GM18867 (cell line): ENCODE results near the gene TNRC6A.
"Not testable (repeated sequence)": the region's sequence is repeated elsewhere in the genome, so short reads cannot be mapped to it uniquely, and the experiment has no call there.

ENCODE experiments used
- ATAC-seq: cut with Tn5 transposase; IDR thresholded peaks from one replicate; pipeline ENCODE4 v1.9.1; 2021; ENCODE audit warnings: mild to moderate bottlenecking, moderate library complexity; ENCODE audit not compliant: unreplicated experiment

TNRC6A gene

DNA sequence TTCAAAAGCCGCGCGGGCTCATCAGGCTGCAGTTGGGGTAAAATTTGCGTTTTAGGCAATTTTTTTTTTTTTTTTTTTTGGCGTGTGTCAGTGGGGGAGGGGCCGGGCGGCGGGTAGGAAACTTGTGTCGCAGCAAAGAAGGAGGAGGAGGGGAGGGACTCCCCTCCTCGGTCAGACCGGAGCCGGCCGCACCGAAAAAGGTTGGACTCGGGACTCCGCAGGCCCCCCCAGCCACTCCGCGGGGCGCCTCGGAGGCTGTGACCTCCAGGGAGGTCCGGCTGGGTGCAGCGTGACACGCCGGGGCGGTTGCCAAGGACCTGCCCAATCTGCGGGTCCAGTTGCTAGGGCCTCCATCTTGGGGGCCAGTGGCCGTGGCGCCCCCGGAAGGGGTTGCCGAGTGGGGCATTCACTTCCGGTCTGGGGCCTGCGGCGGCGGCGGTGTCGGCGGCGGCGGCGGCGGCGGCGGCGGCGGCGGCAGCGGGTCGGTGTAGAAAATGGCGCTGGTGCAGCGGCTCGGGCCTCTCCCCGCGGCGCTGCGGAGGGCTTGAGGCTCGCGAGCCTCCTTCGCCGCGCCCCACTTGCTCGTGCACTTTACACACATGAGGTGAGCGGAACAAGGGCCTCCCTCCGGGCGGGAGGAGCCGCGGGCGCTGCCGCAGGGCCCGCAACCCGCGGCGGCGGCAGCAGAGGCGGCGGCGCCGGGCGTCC is at the start of gene TNRC6A:
TNRC6A (plus strand) TSS at position 409 of the 708 bp plus-strand sequence; CDS start at position 600, 191 bp downstream.
- peak; percentile 92 for ATAC-seq

DNA sequence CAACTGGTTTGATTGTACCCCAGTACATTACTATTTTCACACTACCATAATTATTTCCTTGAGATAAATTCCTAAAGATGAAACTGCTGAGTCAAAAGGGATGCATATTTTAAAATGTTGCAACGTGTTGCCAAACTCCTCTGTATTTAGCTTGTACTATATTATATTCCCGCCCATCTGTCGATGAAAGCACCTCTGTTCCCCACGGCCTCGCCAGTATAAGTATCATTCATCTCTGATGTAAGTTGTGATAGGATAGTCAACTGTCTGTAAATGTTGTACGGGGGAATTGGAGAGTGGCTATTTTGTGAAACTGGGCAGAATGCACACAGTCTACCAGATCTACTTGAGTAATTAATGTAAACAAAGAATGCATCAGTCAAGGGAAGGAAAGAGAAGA is 47.7 kb upstream of the TNRC6A start:
- no peak for ATAC-seq

DNA sequence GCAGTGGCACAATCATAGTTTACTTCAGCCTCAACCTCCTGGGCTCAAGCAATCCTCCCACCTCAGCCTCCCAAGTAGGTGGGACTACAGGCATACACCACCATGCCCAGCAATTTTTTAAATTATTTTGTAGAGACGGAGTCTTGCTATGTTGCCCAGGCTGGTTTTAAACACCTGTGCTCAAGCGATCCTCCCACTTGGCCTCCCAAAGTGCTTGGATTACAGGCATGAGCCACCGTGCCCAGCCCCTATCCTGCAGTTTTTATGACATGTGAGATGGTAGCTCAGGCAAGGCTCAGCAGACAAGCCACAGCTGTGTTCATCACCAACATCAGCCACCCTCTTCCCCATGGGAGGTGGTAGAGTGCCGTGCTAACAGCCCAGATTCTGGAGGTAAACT is 46.2 kb upstream of the TNRC6A start:
- ATAC-seq, result no peak

DNA sequence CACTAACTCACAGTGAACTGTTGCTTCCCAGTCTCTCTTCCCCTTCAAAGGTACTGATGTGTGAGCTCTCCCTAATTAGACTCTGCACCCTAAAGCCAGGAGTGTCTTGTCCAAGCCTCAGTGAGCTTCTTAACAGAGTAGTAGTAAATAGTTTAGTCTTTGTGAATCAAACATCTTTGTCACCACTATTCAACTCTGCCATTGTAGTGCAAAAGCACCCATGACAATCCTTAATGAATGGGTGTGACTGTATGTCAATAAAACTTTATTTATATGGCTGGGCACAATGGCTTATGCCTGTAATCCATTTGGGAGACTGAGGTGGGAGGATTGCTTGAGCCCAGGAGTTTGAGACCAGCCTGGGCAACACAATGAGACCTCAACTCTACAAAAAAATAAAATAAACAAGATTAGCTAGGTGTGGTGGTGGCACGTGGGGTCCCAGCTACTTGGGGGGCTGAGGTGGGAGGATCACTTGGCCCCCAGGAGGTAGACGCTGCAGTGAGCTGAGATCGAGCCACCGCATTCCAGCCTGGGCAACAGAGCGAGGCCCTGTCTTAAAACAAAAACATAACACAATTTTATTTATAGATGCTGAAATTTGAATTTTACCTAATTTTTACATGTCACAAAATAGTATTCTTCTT is 45.5 kb upstream of the TNRC6A start:
- ATAC-seq, result no peak

DNA sequence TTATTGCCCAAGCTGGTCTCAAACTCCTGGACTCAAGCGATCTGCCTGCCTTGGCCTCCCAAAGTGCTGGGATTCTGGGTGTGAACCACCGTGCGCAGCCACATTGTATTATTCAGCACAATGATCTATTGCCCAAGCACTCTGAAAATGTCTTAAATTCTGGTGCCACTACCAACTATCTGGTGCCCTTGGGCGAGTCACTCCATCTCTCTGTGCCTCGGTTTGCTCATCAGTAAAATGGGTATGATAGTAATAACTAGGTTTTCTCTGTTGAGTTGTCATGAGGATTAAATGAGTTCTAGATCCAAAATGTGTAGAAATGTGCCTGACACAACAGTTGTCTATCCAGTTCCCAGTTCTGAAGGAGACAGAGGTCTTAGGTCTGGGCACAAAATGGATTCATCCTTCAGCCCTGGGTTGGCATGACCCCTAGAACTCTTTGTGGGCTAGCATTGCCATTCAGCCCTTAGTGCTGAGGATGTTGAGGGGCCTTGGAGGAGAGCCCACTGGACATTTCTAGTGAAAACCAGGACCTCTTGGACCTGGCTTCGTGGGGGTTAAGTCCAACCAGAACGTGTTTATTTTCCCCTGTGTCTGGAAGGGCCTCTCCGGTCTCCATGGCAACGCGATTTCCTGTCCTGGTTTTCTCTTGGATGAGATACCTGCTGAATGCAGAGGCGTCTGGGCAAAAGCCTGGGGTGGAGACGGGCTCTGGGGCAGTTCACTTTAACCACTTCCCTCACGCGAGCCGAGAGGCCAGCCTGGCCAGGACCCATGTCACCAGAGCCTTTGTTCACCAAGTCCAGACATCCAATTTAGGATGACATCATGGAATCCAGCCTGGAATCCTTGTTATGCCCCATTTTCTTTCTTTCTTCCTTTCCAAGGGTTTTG is 43.7 kb upstream of the TNRC6A start:
- ATAC-seq, result no peak

DNA sequence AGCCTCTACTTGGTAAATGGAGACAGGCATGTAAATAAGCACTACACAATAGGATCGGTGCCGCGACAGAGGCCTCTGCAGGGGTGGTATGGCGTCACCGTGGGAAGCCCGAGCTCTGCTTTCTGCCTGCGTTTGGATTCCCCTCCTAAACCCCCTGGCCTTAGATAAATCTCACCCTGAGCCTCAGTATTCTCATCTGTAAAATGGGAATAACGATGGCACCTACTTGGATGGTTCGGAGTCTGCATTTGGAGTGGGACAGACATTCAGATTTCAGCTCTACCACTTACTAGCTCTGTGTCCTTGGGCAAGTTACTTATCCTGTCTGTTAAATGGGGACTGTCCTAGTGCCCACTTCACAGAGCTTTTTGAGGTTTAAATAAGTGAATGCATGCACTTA is 42.8 kb upstream of the TNRC6A start:
- ATAC-seq, result no peak

DNA sequence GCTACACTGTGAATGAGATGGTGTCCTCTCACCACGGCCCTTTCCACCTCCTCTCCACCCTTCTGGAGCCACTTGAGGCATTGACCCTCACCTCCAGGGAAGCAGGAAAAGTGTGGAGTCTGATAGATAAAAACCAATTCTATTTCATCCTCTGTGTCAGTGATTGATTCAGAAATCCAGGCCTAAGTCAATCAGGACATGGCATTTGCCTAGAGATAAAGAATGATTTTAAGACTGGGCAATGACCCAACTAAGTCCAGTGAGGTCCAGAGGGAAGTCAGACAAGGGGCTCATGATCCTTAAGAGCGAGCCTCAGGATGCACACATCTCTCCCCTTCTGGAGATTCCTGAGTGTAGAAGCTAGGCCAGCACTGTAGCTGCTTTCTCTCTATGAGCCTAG is 41.1 kb upstream of the TNRC6A start:
- ATAC-seq, result no peak

DNA sequence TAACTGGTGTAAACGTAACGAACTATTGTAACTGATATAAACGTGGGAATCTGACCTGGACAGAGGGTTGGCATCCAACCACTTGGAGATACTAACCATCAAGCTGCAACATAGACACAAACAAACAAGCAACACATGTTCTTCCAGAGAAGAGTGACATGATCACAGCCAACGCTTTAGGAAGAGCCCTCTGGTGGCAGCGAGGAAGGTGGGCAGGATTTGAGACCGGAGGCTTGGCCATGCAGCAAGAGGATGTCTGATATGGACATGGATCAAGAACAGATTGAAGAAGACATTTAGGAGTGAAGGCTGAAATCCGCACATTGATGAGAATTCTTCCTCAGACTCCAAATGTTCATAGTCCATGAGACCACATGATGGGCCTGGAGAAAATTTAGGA is 40.3 kb upstream of the TNRC6A start:
- no peak for ATAC-seq

DNA sequence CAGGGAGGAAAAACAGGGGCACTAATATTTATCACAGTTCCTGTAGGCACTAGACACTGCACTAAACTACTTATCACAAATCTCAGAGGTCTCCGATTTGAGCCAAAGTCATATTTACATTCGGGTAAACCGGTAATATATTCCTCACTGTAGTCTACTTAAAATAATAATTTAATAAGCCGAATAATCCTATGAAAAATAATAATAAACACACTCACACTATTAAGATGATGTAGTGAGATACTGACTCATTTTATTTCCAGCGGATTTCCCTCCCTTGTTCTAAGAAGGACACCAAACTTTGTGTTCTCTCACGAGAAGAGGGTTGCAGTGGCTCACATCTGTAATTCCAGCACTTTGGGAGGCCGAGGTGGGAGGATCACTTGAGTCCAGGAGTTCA is 36.6 kb upstream of the TNRC6A start:
- no peak for ATAC-seq

DNA sequence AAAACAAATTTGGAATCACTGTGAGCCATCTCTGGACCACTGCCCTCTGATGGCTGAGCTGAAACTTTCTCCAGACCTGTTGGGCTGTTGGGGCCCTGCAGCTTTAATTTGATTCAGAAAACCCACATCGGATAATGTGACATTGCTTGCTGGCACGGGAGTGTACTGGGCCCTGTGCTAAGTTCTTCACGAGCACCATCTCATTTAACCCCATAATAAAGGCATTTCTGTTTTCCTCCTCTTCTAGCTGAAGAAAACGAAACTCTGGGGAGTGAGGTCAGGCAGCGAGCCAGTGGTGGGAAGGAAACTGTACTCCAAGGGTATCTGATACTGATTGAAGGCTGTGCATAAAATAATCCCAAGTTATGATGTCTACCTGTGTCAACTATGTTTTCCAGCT is 34.5 kb upstream of the TNRC6A start:
- no peak for ATAC-seq

DNA sequence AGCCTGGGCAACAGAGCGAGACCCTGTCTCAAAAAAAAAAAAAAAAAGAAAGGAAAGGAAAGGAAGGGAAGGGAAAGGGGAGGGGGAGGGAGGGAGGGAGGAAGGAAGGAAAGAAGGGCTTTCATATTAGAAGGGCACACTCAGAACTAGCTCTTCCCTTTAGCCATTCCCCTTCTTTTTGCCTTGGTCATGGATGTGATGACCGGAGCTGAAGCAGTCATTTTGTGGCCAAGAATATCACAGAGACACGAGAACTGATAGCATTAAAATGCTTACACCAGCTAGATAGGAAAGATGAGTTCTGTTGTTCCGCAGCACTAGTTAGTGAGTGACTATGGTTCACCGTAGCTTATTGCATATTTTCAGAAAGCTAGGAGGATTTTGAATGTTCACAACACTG is 32.8 kb upstream of the TNRC6A start:
- no peak for ATAC-seq

DNA sequence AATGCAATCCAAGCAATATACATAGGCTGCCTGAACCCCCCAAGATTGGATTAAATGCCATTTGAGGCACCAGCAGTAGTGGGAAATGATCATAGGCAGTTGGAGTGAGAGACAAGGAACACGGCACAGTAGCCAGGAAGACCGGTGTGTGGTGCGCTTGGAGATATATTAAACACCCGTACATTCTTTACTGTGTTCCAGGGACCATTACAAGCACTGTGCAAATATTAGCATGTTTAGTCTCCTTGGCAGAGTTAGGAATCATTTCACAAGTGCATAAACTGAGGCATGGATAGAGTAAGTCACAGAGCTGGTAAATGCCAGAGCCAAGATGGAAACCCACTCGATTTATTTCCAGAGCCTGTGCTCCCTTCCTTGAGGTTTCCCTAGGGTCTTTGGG is 31.1 kb upstream of the TNRC6A start:
- no peak for ATAC-seq

DNA sequence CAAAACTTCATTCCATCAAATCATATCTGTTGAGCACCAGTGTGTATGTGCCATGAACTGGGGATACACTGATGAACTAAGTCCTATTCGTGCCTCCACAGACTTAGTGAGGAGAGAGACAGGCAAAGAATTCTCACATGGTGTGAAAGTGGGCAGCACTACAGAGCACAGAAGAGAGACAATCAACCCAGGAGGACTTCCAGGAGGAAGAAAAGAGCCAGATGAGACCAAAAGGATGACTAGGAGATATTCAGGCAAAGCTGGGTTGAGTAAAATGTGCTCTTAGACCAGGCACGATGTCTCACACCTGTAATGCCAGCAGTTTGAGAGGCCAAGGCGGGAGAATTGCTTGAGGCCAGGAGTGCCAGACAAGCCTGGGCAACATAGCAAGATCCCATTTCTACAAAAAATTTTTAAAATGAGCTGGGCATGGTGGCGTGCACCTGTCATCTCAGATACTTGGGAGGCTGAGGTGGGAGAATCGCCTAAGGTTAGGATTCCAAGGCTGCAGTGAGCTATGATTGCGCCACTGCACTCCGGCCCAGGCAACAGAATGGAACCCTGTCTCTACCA is 30.2 kb upstream of the TNRC6A start:
- no peak for ATAC-seq

DNA sequence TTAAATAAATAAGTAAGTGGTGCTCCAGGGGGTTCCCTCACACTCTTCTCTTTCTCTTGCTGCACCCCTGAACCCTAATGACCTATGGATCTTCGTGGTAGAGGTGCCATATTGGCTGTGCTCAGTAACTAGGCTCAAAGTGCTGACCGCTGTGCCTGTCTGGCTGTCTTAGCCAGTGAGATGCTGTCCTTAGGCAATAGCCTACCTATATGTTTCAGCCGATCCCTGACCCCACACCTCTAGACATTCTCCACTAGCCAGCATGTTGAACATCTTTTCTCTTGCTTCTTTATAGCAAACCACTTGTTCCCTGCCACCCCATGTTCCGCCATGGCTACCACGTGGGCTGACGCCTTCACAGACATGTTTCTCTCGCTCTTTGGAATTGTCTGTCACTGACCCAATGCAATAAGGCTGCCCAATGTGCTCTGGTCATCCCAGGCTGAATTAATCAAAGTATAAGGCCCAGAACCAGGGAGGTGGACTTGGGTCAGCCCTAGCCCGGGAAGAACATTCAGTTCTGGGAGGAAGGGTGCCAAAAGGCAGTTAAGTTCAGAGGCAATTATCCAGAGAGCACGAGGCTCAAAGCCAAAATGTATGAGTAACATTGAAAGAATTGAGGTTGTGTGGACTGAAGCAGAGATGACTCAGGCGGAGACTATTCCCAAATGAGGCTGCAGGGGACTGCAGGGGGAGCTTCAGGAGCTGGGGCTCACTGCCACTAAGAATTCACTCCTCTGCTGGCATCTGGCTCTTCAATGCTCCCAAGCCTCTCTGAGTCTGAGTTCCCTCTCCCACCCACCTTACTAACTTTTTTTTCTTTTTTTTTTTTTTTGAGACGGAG is 28.7 kb upstream of the TNRC6A start:
- ATAC-seq, result no peak

DNA sequence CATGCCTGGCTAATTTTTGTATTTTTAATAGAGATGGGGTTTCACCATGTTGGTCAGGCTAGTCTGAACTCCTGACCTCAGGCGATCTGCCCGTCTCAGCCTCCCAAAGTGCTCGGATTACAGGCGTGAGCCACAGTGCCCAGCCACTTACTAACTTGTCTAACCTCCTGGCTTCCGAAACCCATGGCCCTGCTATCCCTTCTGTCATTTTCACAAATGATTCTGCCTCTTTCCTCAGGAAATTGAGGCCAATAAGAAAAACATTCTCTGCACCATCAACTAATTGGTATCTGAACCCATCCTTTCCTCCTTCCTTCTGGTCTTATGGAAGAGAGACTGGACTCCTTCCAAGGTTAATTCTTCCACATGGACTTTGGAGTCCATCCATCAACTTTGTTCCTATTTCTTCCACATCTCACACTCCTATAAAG is 27.9 kb upstream of the TNRC6A start:
- no peak for ATAC-seq

DNA sequence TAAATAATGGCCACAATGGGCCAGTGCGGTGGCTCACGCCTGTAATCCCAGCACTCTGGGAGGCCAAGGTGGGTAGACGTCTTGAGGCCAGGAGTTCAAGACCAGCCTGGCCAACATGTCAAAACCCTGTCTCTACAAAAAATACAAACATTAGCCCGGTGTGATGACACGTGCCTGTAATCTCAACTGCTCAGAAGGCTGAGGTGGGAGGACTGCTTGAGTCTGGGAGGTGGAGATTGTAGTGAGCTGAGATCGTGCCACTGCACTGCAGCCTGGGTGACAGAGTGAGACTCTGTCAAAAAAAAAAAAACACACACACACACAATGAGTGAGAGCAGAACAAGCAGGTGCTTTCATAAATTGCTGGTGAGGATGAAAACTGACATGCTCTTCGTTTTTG is 21.7 kb upstream of the TNRC6A start:
- ATAC-seq, result not testable (repeated sequence)

DNA sequence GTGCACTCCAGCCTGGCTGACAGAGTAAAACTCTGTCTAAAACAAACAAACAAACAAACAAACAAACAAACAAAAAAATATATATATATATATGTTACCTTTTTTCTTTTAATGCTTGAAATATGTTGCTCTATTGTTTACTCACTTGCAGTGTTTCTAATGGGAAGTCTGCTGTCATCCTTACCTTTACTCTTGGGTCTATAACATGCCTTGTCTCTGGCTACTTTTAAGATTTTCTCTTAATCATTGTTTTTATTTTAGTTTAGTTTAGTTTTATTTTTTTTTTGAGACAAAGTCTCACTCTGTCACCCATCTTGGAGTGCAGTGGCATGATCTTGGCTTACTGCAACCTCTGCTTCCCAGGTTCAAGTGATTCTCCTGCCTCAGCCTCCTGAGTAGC is 16.1 kb upstream of the TNRC6A start:
- no peak for ATAC-seq

DNA sequence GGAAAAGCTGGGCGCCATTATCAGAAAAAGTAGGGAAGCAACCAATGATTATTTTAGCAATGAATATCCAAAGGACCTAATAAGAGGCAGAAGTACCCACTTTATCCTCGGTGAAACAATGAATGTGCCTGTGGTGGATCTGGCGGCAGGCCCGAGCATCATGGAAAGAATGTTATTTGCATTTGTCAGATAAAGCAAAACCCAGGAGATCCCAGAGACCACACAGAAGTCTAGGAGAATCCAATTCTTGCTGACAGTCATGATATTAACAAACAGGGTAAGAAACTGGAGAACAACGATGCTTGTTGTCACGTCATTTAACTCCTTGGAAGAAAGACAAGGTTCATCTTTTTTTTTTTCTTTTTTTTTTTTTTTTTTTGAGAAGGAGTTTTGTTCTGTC is 12.0 kb upstream of the TNRC6A start:
- ATAC-seq, result no peak

DNA sequence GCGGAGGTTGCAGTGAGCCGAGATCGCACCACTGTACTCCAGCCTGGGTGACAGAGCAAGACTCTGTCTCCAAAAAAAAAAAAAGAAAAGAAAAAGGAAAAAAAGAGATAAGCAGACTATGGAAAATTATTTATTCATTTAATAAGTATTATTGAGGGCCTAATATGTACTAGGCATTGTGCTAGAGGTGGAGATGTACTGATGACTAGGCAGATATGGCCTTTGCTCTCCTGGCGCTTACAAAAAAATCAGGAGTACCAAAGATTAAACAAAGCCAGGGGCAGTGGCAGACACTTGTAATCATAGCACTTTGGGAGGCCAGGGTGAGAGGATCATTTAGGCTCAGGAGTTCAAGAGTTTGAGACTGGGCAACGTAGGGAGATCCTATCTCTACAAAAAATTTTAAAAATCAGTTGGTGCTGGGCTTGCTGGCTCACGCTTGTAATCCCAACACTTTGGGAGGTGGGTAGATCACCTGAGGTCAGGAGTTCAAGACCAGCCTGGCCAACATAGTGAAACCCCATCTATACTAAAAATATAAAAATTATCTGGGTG is 10.4 kb upstream of the TNRC6A start:
- no peak for ATAC-seq

DNA sequence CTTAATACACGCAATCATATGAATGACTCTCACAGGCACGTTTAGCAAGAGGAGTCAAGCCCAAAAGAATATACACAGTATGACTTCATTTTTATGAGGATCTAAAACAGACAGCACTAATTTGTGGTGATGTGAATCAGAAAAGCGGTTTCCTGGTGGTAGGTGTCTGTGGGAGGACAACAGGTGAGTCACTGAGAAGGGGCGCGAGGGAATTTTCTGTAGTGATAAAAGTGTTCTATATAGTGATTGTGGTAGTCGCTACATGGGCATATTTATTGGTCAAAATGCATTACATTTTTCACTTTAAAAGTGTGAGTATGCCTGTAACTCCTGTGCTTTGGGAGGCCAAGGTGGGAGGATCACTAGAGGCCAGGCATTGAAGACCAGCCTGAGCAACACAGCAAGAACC is 7.6 kb upstream of the TNRC6A start:
- ATAC-seq, result no peak
